Upper lobe of left lung (tissue), 6 donors: ENCODE measurements around the gene TOMT. TPM values are rescaled to one million over a fixed set of nuclear protein-coding genes. Genes with fewer than 3 reads are reported as not detected.
A peak's percentile ranks its signal among the peaks of the same experiment; 100 is the strongest.

ENCODE experiments used
- ATAC-seq, 2 donors: fragments of 200-7000 bp; cut with Tn5 transposase; one replicate each; pipeline ENCODE4 v1.9.1; 2022; ENCODE audit warnings: mild to moderate bottlenecking in 2 of 2, moderate library complexity in 2 of 2; ENCODE audit not compliant: low FRiP score in 2 of 2
- DNase-seq, 2 donors: peaks; one replicate each; pipeline ENCODE4 v3.0.0-alpha.2; 2019 to 2020
- H3K27ac ChIP-seq, 4 donors: fragments of 200-600 bp; sonication (generic); one replicate each; pipeline ENCODE4 v1.5.1; 2016 to 2019
- H3K27me3 ChIP-seq, 4 donors: fragments of 200-600 bp; sonication (generic); one replicate each; pipeline ENCODE4 v1.5.1; 2017 to 2019
- H3K36me3 ChIP-seq, 4 donors: fragments of 200-600 bp; sonication (generic); one replicate each; pipeline ENCODE4 v1.5.1; 2016 to 2019
- H3K4me1 ChIP-seq, 4 donors: fragments of 200-600 bp; sonication (generic); one replicate each; pipeline ENCODE4 v1.5.1; 2018 to 2019
- H3K4me3 ChIP-seq, 4 donors: fragments of 200-600 bp; sonication (generic); one replicate each; pipeline ENCODE4 v1.5.1; 2017 to 2019; ENCODE audit warnings: mild to moderate bottlenecking in 2 of 4, moderate library complexity in 1 of 4
- H3K9me3 ChIP-seq, 4 donors: fragments of 200-600 bp; sonication (generic); one replicate each; pipeline ENCODE4 v1.5.1; 2018 to 2019
- CTCF ChIP-seq, 6 experiments: fragments of 450-650 bp in 4 of 6; fragments of 200-600 bp in 2 of 6; sonication (generic) in 2 of 6; IDR thresholded peaks; one replicate each; pipeline ENCODE4 v1.5.1; 2016 to 2019; ENCODE audit warnings: antibody characterized with exemption in 6 of 6
- EP300 ChIP-seq, 4 donors: sonication (generic); formaldehyde crosslinking; IDR thresholded peaks; one replicate each; pipeline ENCODE4 v1.5.1; 2017; ENCODE audit warnings: antibody characterized with exemption in 4 of 4, control low read depth in 2 of 4
- POLR2A ChIP-seq, 4 donors: fragments of 450-650 bp; IDR thresholded peaks; one replicate each; pipeline ENCODE4 v1.5.1; 2016 to 2017; ENCODE audit warnings: antibody characterized with exemption in 4 of 4, mild to moderate bottlenecking in 2 of 4
- POLR2AphosphoS5 ChIP-seq, 2 donors: sonication (generic); formaldehyde crosslinking; IDR thresholded peaks; one replicate each; pipeline ENCODE4 v1.5.1; 2017; ENCODE audit warnings: antibody characterized with exemption in 2 of 2
- WGBS, 2 donors: methylation state at CpG; one replicate each; pipeline ENCODE4 v1.1.5; 2017 to 2018; 5-methylcytosine and 5-hydroxymethylcytosine counted together
- total RNA-seq, 6 donors: library from RNA; depleted of rRNA in 4 of 6; stranded (reverse); fragments of >200 nt in 4 of 6; gene quantifications; one replicate each; pipeline versions ENCODE4 v1.1.0 to v1.2.1, GENCODE V29; 2016 to 2021
- donor health status: DM: no; HTN: no; CAD: no; lungs with moderate emphysema.
- donor health status: DM: no; HTN: yes; CAD: no; lungs with severe emphysema.

TOMT gene
- total RNA-seq, 6 donors from 2014 or later: 0.30 TPM; not detected in 5

DNA sequence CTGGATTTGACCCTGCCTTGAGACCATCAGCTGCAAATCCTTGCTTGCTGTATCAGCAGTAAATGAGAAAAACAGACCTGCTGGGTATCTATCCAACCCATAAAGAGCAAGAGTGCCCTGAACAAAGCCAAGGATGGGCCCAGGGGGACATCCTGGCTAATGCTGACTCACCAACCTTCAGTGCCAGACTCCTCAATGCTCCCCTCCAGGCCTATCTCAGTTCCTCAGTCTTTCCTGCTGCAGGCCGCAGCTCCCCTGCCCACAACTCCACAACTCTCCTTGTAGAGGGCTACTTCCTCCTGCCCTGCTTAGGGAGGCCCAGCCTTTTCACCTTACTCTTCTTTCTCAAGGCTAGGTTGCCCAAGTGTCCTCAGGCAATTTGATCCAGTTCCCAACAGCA lies 5.3 kb upstream of the TOMT start:
- WGBS, 2 donors: 71 to 86% methylated on average over 1 of the region's 1 CpG
- DNase-seq (peak in 1 of 2 donors; percentile 58), ATAC-seq (no peak)
- Histone ChIP-seq H3K27me3 (no peaks in the 10 kb centered on the region), H3K4me1 (peaks cover 35 to 40% (median 35%) of the 10 kb centered on the region in 4 donors), H3K4me3 (no peak overlapping the region), H3K9me3 (no peaks in the 10 kb centered on the region), H3K36me3 (peaks cover 15 to 45% (median 32%) of the 10 kb centered on the region in 4 donors), H3K27ac (peak overlapping the region; percentile 10 to 92 (median 54))
- TF ChIP-seq POLR2AphosphoS5 (IDR thresholded peaks at IDR 0.05) (no peak), EP300 (IDR thresholded peaks at IDR 0.05) (no peak), POLR2A (IDR thresholded peaks at IDR 0.05) (no peak), CTCF (IDR thresholded peaks at IDR 0.05) (no peak)

DNA sequence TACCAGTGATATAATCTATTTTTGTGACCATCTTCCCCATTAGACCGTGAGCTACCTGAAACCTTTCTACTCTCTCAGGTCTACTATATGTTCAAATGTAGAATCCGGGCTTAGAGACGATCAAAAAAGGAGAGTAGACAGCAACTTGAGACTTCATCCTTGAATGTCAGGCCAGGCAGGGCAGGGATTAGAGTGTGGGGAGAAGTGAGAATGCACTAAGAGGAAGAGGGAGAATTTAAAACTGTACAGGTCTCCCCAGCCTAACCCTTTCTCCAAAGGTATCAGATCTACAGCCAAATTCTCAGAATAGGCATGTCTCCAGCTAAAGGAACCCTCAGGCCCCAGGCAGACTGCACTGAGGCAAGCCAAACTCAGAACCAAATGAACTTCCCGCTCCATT lies 3.6 kb upstream of the TOMT start:
- 41 to 42% methylated on average over 4 of the region's 4 CpGs for WGBS, 2 donors
- Histone ChIP-seq H3K36me3 (peaks cover 6 to 28% (median 21%) of the 10 kb centered on the region in 4 donors), H3K9me3 (no peaks in the 10 kb centered on the region), H3K4me1 (peaks cover 35 to 40% (median 35%) of the 10 kb centered on the region in 4 donors), H3K4me3 (peak overlapping the region; percentile 61 to 90 (median 72)), H3K27me3 (no peaks in the 10 kb centered on the region), H3K27ac (peak overlapping the region; percentile 87 to 98 (median 94))
- TF ChIP-seq CTCF (IDR thresholded peaks at IDR 0.05) (no peak), EP300 (IDR thresholded peaks at IDR 0.05) (no peak), POLR2AphosphoS5 (IDR thresholded peaks at IDR 0.05) (no peak), POLR2A (IDR thresholded peaks at IDR 0.05) (no peak)
- no peak for ATAC-seq
- no peak for DNase-seq

DNA sequence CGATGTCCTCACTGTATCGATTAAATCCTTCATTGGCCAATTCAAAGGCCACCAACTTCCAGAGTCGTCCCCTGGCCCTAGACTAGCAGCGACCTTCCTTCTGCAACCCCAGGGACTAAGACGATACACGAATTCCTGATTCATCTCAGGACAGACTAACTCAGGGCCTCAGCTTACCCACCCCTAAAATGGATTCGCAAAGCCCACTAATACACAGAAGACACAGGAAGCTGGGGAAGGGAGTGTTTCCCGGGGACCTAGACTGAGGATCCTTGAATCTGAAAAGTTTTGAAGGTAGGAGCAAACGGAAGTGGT lies 3.1 kb upstream of the TOMT start:
- peak overlapping the region; percentile 87 to 98 (median 94) for H3K27ac ChIP-seq
- H3K4me1 ChIP-seq: peaks cover 35 to 40% (median 35%) of the 10 kb centered on the region in 4 donors
- DNase-seq: no peak
- H3K27me3 ChIP-seq: no peaks in the 10 kb centered on the region
- no peak for TF ChIP-seq CTCF (IDR thresholded peaks at IDR 0.05)
- TF ChIP-seq POLR2AphosphoS5 (IDR thresholded peaks at IDR 0.05): no peak
- TF ChIP-seq EP300 (IDR thresholded peaks at IDR 0.05): no peak
- no peak for TF ChIP-seq POLR2A (IDR thresholded peaks at IDR 0.05)
- WGBS, 2 donors: 1 to 2% methylated on average over 9 of the region's 9 CpGs
- no peaks in the 10 kb centered on the region for H3K9me3 ChIP-seq
- ATAC-seq: no peak
- H3K36me3 ChIP-seq: peaks cover 6 to 23% (median 17%) of the 10 kb centered on the region in 4 donors
- H3K4me3 ChIP-seq: peak overlapping the region; percentile 61 to 90 (median 72)

DNA sequence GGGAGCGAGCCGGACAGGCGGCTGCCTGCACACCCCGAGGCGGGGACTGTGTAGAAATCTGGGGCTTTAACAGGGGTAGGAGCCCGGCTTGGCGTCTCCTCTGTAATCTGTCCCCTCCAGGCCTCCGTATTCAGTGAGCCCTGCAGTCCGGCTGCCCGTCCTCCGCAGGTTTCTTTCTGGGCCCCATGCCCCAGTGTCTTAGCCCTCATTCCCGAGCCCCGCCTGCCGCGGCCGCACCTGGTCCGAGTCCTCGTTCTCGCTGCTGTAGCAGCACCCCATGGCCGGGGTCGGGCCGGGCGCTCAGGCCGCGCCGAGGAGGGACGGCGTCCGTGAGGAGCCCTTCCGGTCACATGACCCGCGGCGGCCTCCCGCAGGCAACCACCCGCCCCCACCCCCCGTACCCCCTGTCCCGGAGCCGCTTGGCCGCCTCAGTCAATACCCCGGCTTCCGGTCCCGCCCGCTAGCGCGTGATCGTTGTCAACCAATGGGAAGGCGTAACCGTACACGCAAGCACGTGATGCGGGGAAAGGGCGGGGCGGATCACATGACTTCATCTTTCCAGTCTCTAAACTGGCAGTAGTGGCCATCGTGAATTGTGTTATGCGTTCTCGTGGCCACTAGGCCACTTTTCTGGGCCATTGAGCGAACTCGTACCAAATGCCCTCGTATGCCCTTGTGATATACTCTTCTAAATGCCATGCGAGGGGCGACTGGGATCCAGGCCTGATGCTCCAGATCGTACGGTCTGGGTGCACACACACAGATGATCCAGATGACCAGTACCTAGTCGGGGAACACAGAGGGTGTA lies 2.6 kb upstream of the TOMT start, which contains the start of gene LAMTOR1:
Gene LAMTOR1 (minus strand): TSS at position 352 of the 808 bp plus-strand sequence. CDS start 73 bp downstream, at position 279.
- H3K36me3 ChIP-seq: peaks cover 4 to 21% (median 13%) of the 10 kb centered on the region in 4 donors
- WGBS, 2 donors: 3 to 10% methylated on average over 29 to 40 of the region's 64 CpGs
- TF ChIP-seq CTCF (IDR thresholded peaks at IDR 0.05) (peak; percentile 30 to 90 (median 76)), EP300 (IDR thresholded peaks at IDR 0.05) (peak in 1 of 4 donors; percentile 60), POLR2A (IDR thresholded peaks at IDR 0.05) (peak; percentile 55 to 90 (median 68)), POLR2AphosphoS5 (IDR thresholded peaks at IDR 0.05) (peak; percentile 85 to 86)

More for the DNA sequence above, 2.6 kb upstream of the TOMT start, which contains the start of gene LAMTOR1:
- DNase-seq (peak; percentile 97), ATAC-seq (peak; percentile 98 to 99)
- H3K27me3 ChIP-seq: no peaks in the 10 kb centered on the region
- peaks cover 35 to 40% (median 35%) of the 10 kb centered on the region in 4 donors for H3K4me1 ChIP-seq
- peak within 1 kb of the TSS; percentile 87 to 98 (median 94) for H3K27ac ChIP-seq
- peak within 1 kb of the TSS; percentile 61 to 90 (median 72) for H3K4me3 ChIP-seq
- H3K9me3 ChIP-seq: no peaks in the 10 kb centered on the region
